Measurements from ENCODE around the gene CHAMP1.

The CHAMP1 gene

DNA sequence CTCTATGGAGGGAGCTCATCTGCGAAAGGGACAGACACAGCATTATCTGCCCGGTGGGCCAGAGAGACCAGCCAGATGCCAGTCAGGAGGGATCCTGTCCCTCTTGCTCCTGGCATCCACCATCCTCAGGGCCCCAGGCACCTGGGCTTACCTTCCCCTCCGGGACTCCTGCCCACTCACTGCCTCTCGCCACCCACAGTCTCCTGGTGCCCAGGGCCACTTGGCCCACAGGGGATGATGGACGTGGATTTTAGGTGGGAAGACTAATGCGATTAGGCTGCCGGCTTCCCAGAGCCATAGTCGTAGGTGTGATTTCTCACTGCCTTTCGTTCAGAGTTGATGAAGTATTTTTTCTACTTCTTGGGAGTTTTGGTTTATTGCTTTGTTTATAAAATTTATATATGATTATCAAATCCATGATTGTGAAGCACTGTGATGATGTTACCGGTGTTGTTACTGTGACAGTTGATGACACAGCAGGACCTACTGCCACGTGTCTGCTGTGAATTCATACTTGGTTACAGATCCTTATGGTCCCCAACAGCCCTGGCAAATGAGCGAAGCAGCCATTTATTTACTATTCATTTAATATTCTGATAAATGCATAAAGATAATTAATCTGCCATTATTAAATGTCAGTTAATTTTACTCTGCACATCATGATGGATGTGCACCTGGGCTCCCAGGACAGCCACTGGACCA is 14.5 kb upstream of the CHAMP1 start:
- no peak overlapping the region for H3K27ac ChIP-seq (replicated peaks; ENCODE audit: low read length)
- H3K4me1 ChIP-seq (ENCODE audit: control insufficient read depth in 2 of 2, insufficient read depth in 1 of 2, low read depth in 1 of 2, low read length in 2 of 2) = no peaks in the 10 kb centered on the region
- H3K36me3 ChIP-seq (replicated peaks in 1 of 2; ENCODE audit: control insufficient read depth in 2 of 2, insufficient read depth in 2 of 2, low read length in 2 of 2) = peaks cover 25 to 94% of the 10 kb centered on the region in 2 donors

DNA sequence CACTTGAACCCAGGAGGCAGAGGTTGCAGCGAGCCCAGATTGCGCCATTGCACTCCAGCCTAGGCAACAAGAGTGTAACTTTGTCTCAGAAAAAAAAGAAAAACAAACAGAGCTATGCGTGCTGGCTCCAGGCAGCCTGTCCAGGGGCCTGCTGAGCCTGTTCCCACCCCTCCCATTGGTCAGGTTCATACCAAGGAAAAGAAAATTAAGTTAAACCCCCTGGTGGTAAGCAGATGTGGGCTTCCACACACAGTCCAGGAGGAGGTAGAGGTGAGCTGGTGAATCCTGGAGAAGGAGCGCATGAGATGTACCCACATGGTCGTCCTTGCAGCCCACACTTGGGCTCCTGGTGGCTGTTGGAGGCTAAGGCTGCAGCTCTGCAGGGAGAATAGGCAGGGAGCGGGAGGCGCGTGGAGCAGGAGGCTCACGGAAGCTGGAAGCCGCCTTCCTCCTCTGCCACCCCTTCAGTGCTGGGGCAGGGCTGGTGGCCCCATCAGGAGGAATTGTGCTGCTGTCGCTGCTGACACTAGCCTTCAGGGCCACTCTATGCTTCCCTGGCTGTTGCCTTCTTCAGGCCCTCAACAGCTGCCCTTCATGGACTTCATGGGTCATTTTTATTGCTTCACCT is 10.5 kb upstream of the CHAMP1 start:
- H3K9me3 ChIP-seq (replicated peaks in 1 of 2; ENCODE audit: control insufficient read depth in 2 of 2, insufficient read depth in 1 of 2, low read depth in 1 of 2, low read length in 2 of 2) = no peaks in the 10 kb centered on the region
- H2BK120ac ChIP-seq (ENCODE audit: low read depth, low read length) = no peak overlapping the region
- WGBS, 2 donors (ENCODE audit: extremely low coverage in 2 of 2, insufficient read length in 2 of 2, insufficient replicate concordance in 1 of 2) = no CpG with 5 or more reads among the region's 11 CpGs

More for the DNA sequence above, 14.5 kb upstream of the CHAMP1 start:
- no peak for DNase-seq (ENCODE audit: low spot score)
- Histone ChIP-seq H3K18ac (ENCODE audit: low read length) (no peak overlapping the region), H3K23ac (ENCODE audit: low read depth, low read length, poor library complexity) (no peak overlapping the region), H3K79me1 (ENCODE audit: low read depth, low read length) (peaks cover 2% of the 10 kb centered on the region), H3K4ac (ENCODE audit: low read length) (no peak overlapping the region), H4K8ac (ENCODE audit: low read depth, low read length) (no peak overlapping the region), H2BK12ac (ENCODE audit: low read length) (no peak overlapping the region), H3K9ac (ENCODE audit: low read depth, low read length, poor library complexity) (no peak overlapping the region), H3K9me3 (replicated peaks in 1 of 2; ENCODE audit: control insufficient read depth in 2 of 2, insufficient read depth in 1 of 2, low read depth in 1 of 2, low read length in 2 of 2) (no peaks in the 10 kb centered on the region), H3K14ac (ENCODE audit: low read length) (no peak overlapping the region), H2AFZ (ENCODE audit: low read length) (no peak overlapping the region), H3K27me3 (ENCODE audit: control insufficient read depth in 3 of 3, insufficient read depth in 3 of 3, low read depth in 1 of 3, low read length in 3 of 3) (no peaks in the 10 kb centered on the region), H2BK120ac (ENCODE audit: low read depth, low read length) (no peak overlapping the region), H2BK15ac (ENCODE audit: low read length) (no peak overlapping the region), H3K4me3 (ENCODE audit: low read length in 2 of 2) (no peak overlapping the region), H2BK5ac (ENCODE audit: low read length) (no peak overlapping the region), H4K91ac (ENCODE audit: low read depth, low read length, poor library complexity) (no peak overlapping the region), H3K4me2 (ENCODE audit: insufficient read depth, low read length, poor library complexity, severe bottlenecking) (no peak overlapping the region), H2AK5ac (ENCODE audit: low read depth, low read length) (no peak overlapping the region)
- WGBS, 2 donors (ENCODE audit: extremely low coverage in 2 of 2, insufficient read length in 2 of 2, insufficient replicate concordance in 1 of 2) = no CpG with 5 or more reads among the region's 12 CpGs

DNA sequence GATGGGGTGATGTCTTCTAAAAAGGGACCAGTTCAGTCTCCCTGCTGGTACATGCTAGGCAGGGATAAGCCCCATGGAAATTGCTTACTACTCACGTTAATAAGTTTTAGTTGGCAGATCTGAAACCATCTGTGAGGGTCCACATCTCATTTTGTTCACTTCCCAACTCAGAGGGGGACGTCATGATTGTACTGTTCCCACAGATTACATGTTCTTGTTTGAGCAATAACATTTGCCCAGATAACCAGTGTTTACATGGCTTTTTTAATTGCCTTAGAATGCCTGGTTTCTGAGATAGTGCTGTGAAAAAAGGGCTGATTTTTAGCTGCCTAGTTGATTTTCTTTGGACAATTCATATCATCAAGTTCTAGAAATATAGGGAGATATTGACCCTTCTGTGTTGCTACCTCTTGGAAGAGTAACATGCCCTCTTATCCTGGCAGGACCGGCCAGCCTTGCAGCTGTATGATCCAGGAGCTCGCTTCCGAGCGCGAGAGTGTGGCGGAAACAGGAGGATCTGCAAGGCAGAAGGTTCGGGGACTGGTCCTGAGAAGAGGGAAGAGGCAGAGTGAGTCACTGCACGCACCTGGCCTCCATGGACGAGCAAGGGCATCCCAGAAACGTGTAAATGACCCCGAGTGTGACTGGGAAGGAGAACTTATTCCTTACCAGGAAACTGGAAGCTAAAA is 9.8 kb upstream of the CHAMP1 start:
- no peak overlapping the region for H2BK12ac ChIP-seq (ENCODE audit: low read length)
- no peaks in the 10 kb centered on the region for H3K9me3 ChIP-seq (replicated peaks in 1 of 2; ENCODE audit: control insufficient read depth in 2 of 2, insufficient read depth in 1 of 2, low read depth in 1 of 2, low read length in 2 of 2)
- H3K23ac ChIP-seq (ENCODE audit: low read depth, low read length, poor library complexity) = no peak overlapping the region
- no peaks in the 10 kb centered on the region for H3K4me1 ChIP-seq (ENCODE audit: control insufficient read depth in 2 of 2, insufficient read depth in 1 of 2, low read depth in 1 of 2, low read length in 2 of 2)
- H3K79me1 ChIP-seq (ENCODE audit: low read depth, low read length) = no peaks in the 10 kb centered on the region
- no peak overlapping the region for H3K18ac ChIP-seq (ENCODE audit: low read length)
- no peak overlapping the region for H4K91ac ChIP-seq (ENCODE audit: low read depth, low read length, poor library complexity)
- DNase-seq (ENCODE audit: low spot score) = no peak
- H2AK5ac ChIP-seq (ENCODE audit: low read depth, low read length) = no peak overlapping the region
- H3K9ac ChIP-seq (ENCODE audit: low read depth, low read length, poor library complexity) = no peak overlapping the region
- H3K4me3 ChIP-seq (ENCODE audit: low read length in 2 of 2) = no peak overlapping the region
- peaks cover 21 to 77% of the 10 kb centered on the region in 2 donors for H3K36me3 ChIP-seq (replicated peaks in 1 of 2; ENCODE audit: control insufficient read depth in 2 of 2, insufficient read depth in 2 of 2, low read length in 2 of 2)
- no peak overlapping the region for H2BK120ac ChIP-seq (ENCODE audit: low read depth, low read length)
- no peaks in the 10 kb centered on the region for H3K27me3 ChIP-seq (ENCODE audit: control insufficient read depth in 3 of 3, insufficient read depth in 3 of 3, low read depth in 1 of 3, low read length in 3 of 3)
- no peak overlapping the region for H2AFZ ChIP-seq (ENCODE audit: low read length)
- no peak overlapping the region for H3K4me2 ChIP-seq (ENCODE audit: insufficient read depth, low read length, poor library complexity, severe bottlenecking)
- H3K14ac ChIP-seq (ENCODE audit: low read length) = no peak overlapping the region
- whole genome bisulfite sequencing, 2 donors (ENCODE audit: extremely low coverage in 2 of 2, insufficient read length in 2 of 2, insufficient replicate concordance in 1 of 2) = no CpG with 5 or more reads among the region's 13 CpGs
- H3K4ac ChIP-seq (ENCODE audit: low read length) = no peak overlapping the region
- no peak overlapping the region for H2BK15ac ChIP-seq (ENCODE audit: low read length)
- no peak overlapping the region for H2BK5ac ChIP-seq (ENCODE audit: low read length)
- no peak overlapping the region for H3K27ac ChIP-seq (replicated peaks; ENCODE audit: low read length)
- no peak overlapping the region for H4K8ac ChIP-seq (ENCODE audit: low read depth, low read length)

More for the DNA sequence above, 10.5 kb upstream of the CHAMP1 start:
- H3K27me3 ChIP-seq (ENCODE audit: control insufficient read depth in 3 of 3, insufficient read depth in 3 of 3, low read depth in 1 of 3, low read length in 3 of 3) = no peaks in the 10 kb centered on the region
- no peak for DNase-seq (ENCODE audit: low spot score)
- no peak overlapping the region for H2BK5ac ChIP-seq (ENCODE audit: low read length)
- no peak overlapping the region for H2BK15ac ChIP-seq (ENCODE audit: low read length)
- H3K79me1 ChIP-seq (ENCODE audit: low read depth, low read length) = no peaks in the 10 kb centered on the region
- H3K14ac ChIP-seq (ENCODE audit: low read length) = no peak overlapping the region
- H3K18ac ChIP-seq (ENCODE audit: low read length) = no peak overlapping the region
- H2AFZ ChIP-seq (ENCODE audit: low read length) = no peak overlapping the region
- H3K4me3 ChIP-seq (ENCODE audit: low read length in 2 of 2) = no peak overlapping the region
- no peak overlapping the region for H3K4ac ChIP-seq (ENCODE audit: low read length)
- H3K23ac ChIP-seq (ENCODE audit: low read depth, low read length, poor library complexity) = no peak overlapping the region
- H2AK5ac ChIP-seq (ENCODE audit: low read depth, low read length) = no peak overlapping the region
- no peak overlapping the region for H3K27ac ChIP-seq (replicated peaks; ENCODE audit: low read length)
- peaks cover 25 to 84% of the 10 kb centered on the region in 2 donors for H3K36me3 ChIP-seq (replicated peaks in 1 of 2; ENCODE audit: control insufficient read depth in 2 of 2, insufficient read depth in 2 of 2, low read length in 2 of 2)
- no peak overlapping the region for H4K91ac ChIP-seq (ENCODE audit: low read depth, low read length, poor library complexity)
- no peak overlapping the region for H4K8ac ChIP-seq (ENCODE audit: low read depth, low read length)
- H3K9ac ChIP-seq (ENCODE audit: low read depth, low read length, poor library complexity) = no peak overlapping the region
- no peaks in the 10 kb centered on the region for H3K4me1 ChIP-seq (ENCODE audit: control insufficient read depth in 2 of 2, insufficient read depth in 1 of 2, low read depth in 1 of 2, low read length in 2 of 2)
- H3K4me2 ChIP-seq (ENCODE audit: insufficient read depth, low read length, poor library complexity, severe bottlenecking) = no peak overlapping the region
- H2BK12ac ChIP-seq (ENCODE audit: low read length) = no peak overlapping the region

DNA sequence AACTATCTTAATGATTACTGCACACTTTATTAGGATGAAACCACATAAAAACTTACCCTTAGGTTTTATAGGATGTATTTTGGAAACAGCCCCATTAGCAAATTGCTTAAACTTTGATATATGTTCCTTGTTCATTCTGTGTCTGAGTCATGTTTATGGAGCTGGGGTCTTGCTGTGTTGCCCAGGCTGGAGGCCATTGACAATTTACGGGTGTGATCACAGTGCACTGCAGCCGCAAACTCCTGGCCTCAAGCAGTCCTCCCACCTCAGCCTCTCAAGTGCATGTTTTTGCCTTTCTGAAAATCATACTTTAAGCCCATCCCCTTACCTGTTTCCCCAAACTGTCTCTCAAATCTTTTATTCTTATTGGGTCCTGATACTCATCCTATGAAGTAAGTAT is 5.2 kb upstream of the CHAMP1 start:
- Histone ChIP-seq H2AFZ (ENCODE audit: low read length) (no peak overlapping the region), H3K79me1 (ENCODE audit: low read depth, low read length) (no peaks in the 10 kb centered on the region), H3K14ac (ENCODE audit: low read length) (no peak overlapping the region), H2AK5ac (ENCODE audit: low read depth, low read length) (no peak overlapping the region), H3K23ac (ENCODE audit: low read depth, low read length, poor library complexity) (no peak overlapping the region), H4K91ac (ENCODE audit: low read depth, low read length, poor library complexity) (no peak overlapping the region), H2BK120ac (ENCODE audit: low read depth, low read length) (no peak overlapping the region), H3K4ac (ENCODE audit: low read length) (no peak overlapping the region), H3K4me2 (ENCODE audit: insufficient read depth, low read length, poor library complexity, severe bottlenecking) (no peak overlapping the region), H3K27ac (replicated peaks; ENCODE audit: low read length) (no peak overlapping the region), H3K36me3 (replicated peaks in 1 of 2; ENCODE audit: control insufficient read depth in 2 of 2, insufficient read depth in 2 of 2, low read length in 2 of 2) (peaks cover 6 to 33% of the 10 kb centered on the region in 2 donors), H3K27me3 (ENCODE audit: control insufficient read depth in 3 of 3, insufficient read depth in 3 of 3, low read depth in 1 of 3, low read length in 3 of 3) (no peaks in the 10 kb centered on the region), H3K4me1 (ENCODE audit: control insufficient read depth in 2 of 2, insufficient read depth in 1 of 2, low read depth in 1 of 2, low read length in 2 of 2) (peaks cover 0 to 9% of the 10 kb centered on the region in 2 donors), H4K8ac (ENCODE audit: low read depth, low read length) (no peak overlapping the region), H2BK12ac (ENCODE audit: low read length) (no peak overlapping the region), H2BK5ac (ENCODE audit: low read length) (no peak overlapping the region), H3K9me3 (replicated peaks in 1 of 2; ENCODE audit: control insufficient read depth in 2 of 2, insufficient read depth in 1 of 2, low read depth in 1 of 2, low read length in 2 of 2) (no peaks in the 10 kb centered on the region), H2BK15ac (ENCODE audit: low read length) (no peak overlapping the region), H3K4me3 (ENCODE audit: low read length in 2 of 2) (no peak overlapping the region), H3K18ac (ENCODE audit: low read length) (no peak overlapping the region), H3K9ac (ENCODE audit: low read depth, low read length, poor library complexity) (no peak overlapping the region)
- WGBS, 2 donors (ENCODE audit: extremely low coverage in 2 of 2, insufficient read length in 2 of 2, insufficient replicate concordance in 1 of 2) = no CpG with 5 or more reads among the region's 2 CpGs
- DNase-seq (ENCODE audit: low spot score) = no peak

All from neuronal stem cell (in vitro differentiated cells).